HepG2 (cell line): Measurements from ENCODE around the gene OBSL1. TPM values are rescaled to one million over a fixed set of nuclear protein-coding genes. Genes with fewer than 3 reads are reported as not detected.

ENCODE experiments used
- ATAC-seq: fragments of 200-7000 bp; cut with Tn5 transposase; 3 replicates; pipeline ENCODE4 v1.9.1; 2020; ENCODE audit warnings: mild to moderate bottlenecking, moderate library complexity
- BruUV-seq: library from RNA; stranded (reverse); fragments of 400-500 nt; replicated peaks from 2 replicates; lab custom pipeline; 2021; lab: Mats Ljungman, UMichigan
- CTCF ChIA-PET: fragments of 300-600 bp; formaldehyde crosslinking; extraction: SDS; loops from one replicate; lab custom pipeline; 2021; ENCODE audit warnings: low total read pairs, inconsistent platforms, low intra/inter-chr PET ratio; lab: Yijun Ruan, JAX
- POLR2A ChIA-PET: fragments of 350-600 bp; sonication (Branson Sonifier 250); formaldehyde crosslinking; loops from one replicate; lab custom pipeline; 2020; ENCODE audit warnings: antibody characterized with exemption, inconsistent platforms; lab: Yijun Ruan, JAX
- DNase-seq: peaks from one replicate; pipeline ENCODE4 v3.0.0-alpha.2; 2015; ENCODE audit warnings: low spot score
- FAIRE-seq: peaks from 3 replicates; lab custom pipeline; 2011; peaks lifted over from hg19 to GRCh38; lab: Jason Lieb, UNC
- H2AFZ ChIP-seq: one replicate; pipeline ENCODE4 v1.6.1; 2011; ENCODE audit warnings: low read length, inconsistent platforms
- H3K27ac ChIP-seq: fragments of 300-600 bp; 3 replicates; pipeline ENCODE4 v1.8.0; 2011; ENCODE audit warnings: mixed run types, mild to moderate bottlenecking, mixed read lengths, low read length, inconsistent platforms; ENCODE audit not compliant: insufficient read depth; ENCODE audit errors: extremely low read length
- H3K27me3 ChIP-seq, 2 experiments: fragments of 200-600 bp in 1 of 2; 2 replicates in 1 of 2; 3 replicates in 1 of 2; pipeline versions ENCODE4 v1.6.0 to v1.8.0; 2011; ENCODE audit warnings: low read length in 2 of 2, mild to moderate bottlenecking in 2 of 2, moderate library complexity in 2 of 2, inconsistent platforms in 1 of 2; ENCODE audit not compliant: insufficient read depth in 2 of 2, control insufficient read depth in 1 of 2
- H3K36me3 ChIP-seq, 2 experiments: fragments of 200-600 bp in 1 of 2; replicated peaks in 1 of 2; 2 replicates in 1 of 2; 3 replicates in 1 of 2; pipeline versions ENCODE4 v1.5.1 to v1.8.0; 2011; ENCODE audit warnings: low read length in 2 of 2, inconsistent platforms in 1 of 2; ENCODE audit not compliant: insufficient read depth in 2 of 2, control insufficient read depth in 1 of 2
- H3K4me1 ChIP-seq: 2 replicates; pipeline ENCODE4 v1.5.1; 2012; ENCODE audit warnings: low read length, inconsistent platforms; ENCODE audit not compliant: insufficient read depth
- H3K4me2 ChIP-seq: 2 replicates; pipeline ENCODE4 v1.6.0; 2011; ENCODE audit warnings: low read depth, low read length, inconsistent platforms
- H3K4me3 ChIP-seq, 3 experiments: fragments of 200-600 bp in 1 of 3; sonication (generic), shearing (Covaris generic) in 1 of 3; replicated peaks in 1 of 3; 2 replicates each; pipeline ENCODE4 v1.5.1; 2011 to 2016; ENCODE audit warnings: low read length in 3 of 3, inconsistent platforms in 2 of 3, low read depth in 2 of 3, mild to moderate bottlenecking in 2 of 3, control low read depth in 1 of 3, mixed read lengths in 1 of 3; ENCODE audit not compliant: insufficient read depth in 1 of 3
- H3K79me2 ChIP-seq: one replicate; pipeline ENCODE4 v1.6.1; 2011; ENCODE audit warnings: low read length, inconsistent platforms; ENCODE audit not compliant: insufficient read depth
- H3K9ac ChIP-seq: 2 replicates; pipeline ENCODE4 v1.6.0; 2011; ENCODE audit warnings: mild to moderate bottlenecking, low read depth, low read length, inconsistent platforms; ENCODE audit not compliant: insufficient read depth
- H3K9me3 ChIP-seq: 2 replicates; pipeline ENCODE4 v1.5.1; 2012; ENCODE audit warnings: mild to moderate bottlenecking, low read length
- H4K20me1 ChIP-seq: 2 replicates; pipeline ENCODE4 v1.6.0; 2011; ENCODE audit warnings: inconsistent platforms, mild to moderate bottlenecking, low read length, moderate library complexity; ENCODE audit not compliant: insufficient read depth
- AGO2 ChIP-seq: fragments of 200-400 bp; formaldehyde crosslinking; optimal IDR thresholded peaks from 2 replicates; pipeline ENCODE3; 2017; ENCODE audit warnings: mild to moderate bottlenecking, low read depth, low read length, moderate library complexity
- HES4 ChIP-seq: sonication (generic); formaldehyde crosslinking; IDR thresholded peaks from 2 replicates; pipeline ENCODE4 v1.9.0; 2021; ENCODE audit warnings: mild to moderate bottlenecking, missing genetic modification reagents, borderline replicate concordance
- NCOA1 ChIP-seq: sonication (generic); formaldehyde crosslinking; IDR thresholded peaks from 2 replicates; pipeline ENCODE4 v1.9.0; 2021; ENCODE audit warnings: missing genetic modification reagents
- NFATC3 ChIP-seq: sonication (generic); formaldehyde crosslinking; IDR thresholded peaks from 2 replicates; pipeline ENCODE4 v1.5.1; 2020; ENCODE audit warnings: mild to moderate bottlenecking, missing genetic modification reagents
- RBFOX2 ChIP-seq: fragments of 200-400 bp; formaldehyde crosslinking; IDR thresholded peaks from 2 replicates; pipeline ENCODE4 v1.6.1; 2017; ENCODE audit warnings: low read depth, mild to moderate bottlenecking, low read length
- SKI ChIP-seq: fragments of 450-650 bp; IDR thresholded peaks from one replicate; pipeline ENCODE4 v1.6.1; 2018; ENCODE audit warnings: mild to moderate bottlenecking; ENCODE audit not compliant: partially characterized antibody
- ZNF780A ChIP-seq: sonication (generic); formaldehyde crosslinking; IDR thresholded peaks from 2 replicates; pipeline ENCODE4 v1.8.0; 2022; ENCODE audit warnings: mild to moderate bottlenecking, missing genetic modification reagents, moderate library complexity
- WGBS: methylation state at CpG from one replicate; pipeline ENCODE4 v1.1.6; 2017; ENCODE audit warnings: low lambda C conversion rate; 5-methylcytosine and 5-hydroxymethylcytosine counted together
- in situ Hi-C: cut with HindIII; loops from 2 replicates; pipeline ENCODE4 v1.10.0; 2017; ENCODE audit warnings: low pct_unique_long_range_greater_than_20kb; ENCODE audit not compliant: extremely low pct_ligation_motif_present
- intact Hi-C: fragments of 100-400 bp; cut with micrococcal nuclease; formaldehyde crosslinking; loops from one replicate; pipeline ENCODE4 v1.10.0; 2022; ENCODE audit not compliant: unreplicated experiment
- polyA plus RNA-seq, 8 experiments: library from polyadenylated mRNA; depleted of rRNA in 3 of 8; stranded (reverse) in 7 of 8; unstranded in 1 of 8; fragments of >200 nt; fragmentation: Illumina TruSeq in 4 of 8; extraction: Trizol in 4 of 8; gene quantifications; 2 replicates each; pipeline versions ENCODE4 v1.2.1 to v1.2.3, GENCODE V29; 2011 to 2016; ENCODE audit warnings: low read depth in 4 of 8, missing spikeins in 1 of 8, mixed read lengths in 1 of 8; ENCODE audit not compliant: insufficient read depth in 1 of 8
- total RNA-seq, 5 experiments: library from RNA; depleted of rRNA; stranded (reverse); fragments of >200 nt; fragmentation: Illumina TruSeq; extraction: Trizol; gene quantifications; 2 replicates each; pipeline ENCODE4 v1.2.3, GENCODE V29; 2016; ENCODE audit warnings: low read depth in 1 of 5
- TF ChIP-seq, protein P1 (sequence below), 2 experiments: fragments of 450-650 bp in 1 of 2; sonication (generic) in 1 of 2; formaldehyde crosslinking in 1 of 2; IDR thresholded peaks; 2 replicates each; pipeline versions ENCODE4 v1.6.1 to v1.8.0; 2016 to 2022; ENCODE audit warnings: antibody characterized with exemption in 1 of 2, mild to moderate bottlenecking in 1 of 2, missing genetic modification reagents in 1 of 2

OBSL1 gene
- total and polyA plus RNA-seq, 2 of the 13 experiments (the other 11 are each of a cell fraction or from before 2014, with no cell fraction given) = 86.7 to 218 TPM

DNA sequence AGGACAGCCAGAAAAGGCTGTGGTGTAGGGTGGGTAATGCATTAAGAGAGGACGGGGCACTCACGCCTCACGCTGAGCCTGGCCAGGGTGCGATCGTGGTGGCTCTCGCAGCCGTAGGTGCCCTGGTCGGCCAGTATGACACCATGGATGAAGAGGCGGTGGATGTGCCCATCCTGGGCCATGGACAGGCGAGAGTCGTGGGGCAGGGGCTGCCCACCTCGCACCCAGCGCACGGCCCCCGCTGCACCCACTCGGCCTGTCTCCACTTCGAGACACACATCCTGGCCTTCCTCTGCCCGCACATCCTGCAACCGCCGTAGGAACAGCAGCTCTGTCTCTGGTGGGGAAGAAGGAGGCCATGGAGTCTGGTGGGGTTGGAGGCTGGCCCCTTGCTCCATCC, 15.4 kb downstream of the OBSL1 start:
- Histone ChIP-seq H4K20me1 (no peaks in the 10 kb centered on the region), H3K9ac (no peak overlapping the region), H3K4me2 (no peak overlapping the region), H3K4me3 (no peak overlapping the region), H3K4me1 (peaks cover 31% of the 10 kb centered on the region), H3K36me3 (no peaks in the 10 kb centered on the region), H3K9me3 (no peaks in the 10 kb centered on the region), H3K27me3 (no peaks in the 10 kb centered on the region), H3K27ac (no peak overlapping the region)
- 95% methylated on average over 20 of the region's 20 CpGs for WGBS
- CTCF ChIA-PET = no interaction called here
- BruUV-seq = no TSS peak
- no peak for DNase-seq
- intact Hi-C loops = no loop called here
- no peak for FAIRE-seq
- 0 out of 2 replicates have a peak, but pooled peaks have one; percentile 25 for TF ChIP-seq RBFOX2
- TF ChIP-seq AGO2 = peak; percentile 32
- no peak for TF ChIP-seq NCOA1 (CRISPR knock-in tag)
- no peak for TF ChIP-seq HES4 (CRISPR knock-in tag)
- no peak for TF ChIP-seq ZNF780A (CRISPR knock-in tag)
- TF ChIP-seq SKI = no peak
- TF ChIP-seq, protein P1, sequence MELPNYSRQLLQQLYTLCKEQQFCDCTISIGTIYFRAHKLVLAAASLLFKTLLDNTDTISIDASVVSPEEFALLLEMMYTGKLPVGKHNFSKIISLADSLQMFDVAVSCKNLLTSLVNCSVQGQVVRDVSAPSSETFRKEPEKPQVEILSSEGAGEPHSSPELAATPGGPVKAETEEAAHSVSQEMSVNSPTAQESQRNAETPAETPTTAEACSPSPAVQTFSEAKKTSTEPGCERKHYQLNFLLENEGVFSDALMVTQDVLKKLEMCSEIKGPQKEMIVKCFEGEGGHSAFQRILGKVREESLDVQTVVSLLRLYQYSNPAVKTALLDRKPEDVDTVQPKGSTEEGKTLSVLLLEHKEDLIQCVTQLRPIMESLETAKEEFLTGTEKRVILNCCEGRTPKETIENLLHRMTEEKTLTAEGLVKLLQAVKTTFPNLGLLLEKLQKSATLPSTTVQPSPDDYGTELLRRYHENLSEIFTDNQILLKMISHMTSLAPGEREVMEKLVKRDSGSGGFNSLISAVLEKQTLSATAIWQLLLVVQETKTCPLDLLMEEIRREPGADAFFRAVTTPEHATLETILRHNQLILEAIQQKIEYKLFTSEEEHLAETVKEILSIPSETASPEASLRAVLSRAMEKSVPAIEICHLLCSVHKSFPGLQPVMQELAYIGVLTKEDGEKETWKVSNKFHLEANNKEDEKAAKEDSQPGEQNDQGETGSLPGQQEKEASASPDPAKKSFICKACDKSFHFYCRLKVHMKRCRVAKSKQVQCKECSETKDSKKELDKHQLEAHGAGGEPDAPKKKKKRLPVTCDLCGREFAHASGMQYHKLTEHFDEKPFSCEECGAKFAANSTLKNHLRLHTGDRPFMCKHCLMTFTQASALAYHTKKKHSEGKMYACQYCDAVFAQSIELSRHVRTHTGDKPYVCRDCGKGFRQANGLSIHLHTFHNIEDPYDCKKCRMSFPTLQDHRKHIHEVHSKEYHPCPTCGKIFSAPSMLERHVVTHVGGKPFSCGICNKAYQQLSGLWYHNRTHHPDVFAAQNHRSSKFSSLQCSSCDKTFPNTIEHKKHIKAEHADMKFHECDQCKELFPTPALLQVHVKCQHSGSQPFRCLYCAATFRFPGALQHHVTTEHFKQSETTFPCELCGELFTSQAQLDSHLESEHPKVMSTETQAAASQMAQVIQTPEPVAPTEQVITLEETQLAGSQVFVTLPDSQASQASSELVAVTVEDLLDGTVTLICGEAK (IDR thresholded peaks at IDR 0.05) = no peak
- TF ChIP-seq, protein P1 (CRISPR knock-in tag; IDR thresholded peaks at IDR 0.05) = no peak
- no peak for TF ChIP-seq NFATC3 (CRISPR knock-in tag)
- TF ChIP-seq, all 625 proteins: peak for 2
- no peak for ATAC-seq
- POLR2A ChIA-PET = no interaction called here
- in situ Hi-C loops = no loop called here
- Histone ChIP-seq H2AFZ (no peak overlapping the region), H3K79me2 (no peaks in the 10 kb centered on the region)
